Vagina (tissue), 2 donors: ENCODE results near the gene ZNF777.

Source experiments
- POLR2A ChIP-seq, 2 donors: fragments of 450-650 bp; IDR thresholded peaks; one replicate each; pipeline ENCODE4 v1.6.1; 2017; ENCODE audit warnings: antibody characterized with exemption in 2 of 2, mild to moderate bottlenecking in 2 of 2, moderate library complexity in 2 of 2
- POLR2AphosphoS5 ChIP-seq, 2 donors: sonication (generic); formaldehyde crosslinking; IDR thresholded peaks; one replicate each; pipeline ENCODE4 v1.9.0; 2017; ENCODE audit warnings: antibody characterized with exemption in 2 of 2, mild to moderate bottlenecking in 2 of 2, low read depth in 1 of 2; ENCODE audit not compliant: insufficient read depth in 1 of 2
- TF ChIP-seq, protein P1 (sequence below), 3 experiments: fragments of 450-650 bp in 2 of 3; fragments of 200-600 bp in 1 of 3; sonication (generic) in 1 of 3; IDR thresholded peaks; one replicate each; pipeline ENCODE4 v1.5.1; 2017 to 2019; ENCODE audit warnings: antibody characterized with exemption in 3 of 3, mild to moderate bottlenecking in 2 of 3, moderate library complexity in 2 of 3

DNA sequence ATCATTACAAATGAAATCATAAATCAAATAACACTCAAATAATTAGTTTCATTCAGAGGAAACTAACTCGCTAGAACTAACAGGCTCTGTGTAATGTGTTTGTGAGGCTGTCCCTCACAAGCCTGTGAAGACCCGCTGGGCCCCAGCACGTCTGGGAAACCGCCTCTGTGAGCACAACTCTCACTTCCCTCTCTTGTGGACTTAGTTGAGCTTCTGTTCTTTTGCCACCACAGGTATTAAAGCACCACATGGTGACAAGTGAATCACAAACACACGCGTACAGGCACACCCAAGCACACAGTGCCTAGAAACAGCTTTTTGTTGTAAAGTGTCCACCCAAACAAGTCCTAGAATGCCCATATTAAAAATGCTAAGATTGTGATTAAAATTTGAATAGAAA, 51.0 kb downstream of the ZNF777 start:
- TF ChIP-seq, protein P1, sequence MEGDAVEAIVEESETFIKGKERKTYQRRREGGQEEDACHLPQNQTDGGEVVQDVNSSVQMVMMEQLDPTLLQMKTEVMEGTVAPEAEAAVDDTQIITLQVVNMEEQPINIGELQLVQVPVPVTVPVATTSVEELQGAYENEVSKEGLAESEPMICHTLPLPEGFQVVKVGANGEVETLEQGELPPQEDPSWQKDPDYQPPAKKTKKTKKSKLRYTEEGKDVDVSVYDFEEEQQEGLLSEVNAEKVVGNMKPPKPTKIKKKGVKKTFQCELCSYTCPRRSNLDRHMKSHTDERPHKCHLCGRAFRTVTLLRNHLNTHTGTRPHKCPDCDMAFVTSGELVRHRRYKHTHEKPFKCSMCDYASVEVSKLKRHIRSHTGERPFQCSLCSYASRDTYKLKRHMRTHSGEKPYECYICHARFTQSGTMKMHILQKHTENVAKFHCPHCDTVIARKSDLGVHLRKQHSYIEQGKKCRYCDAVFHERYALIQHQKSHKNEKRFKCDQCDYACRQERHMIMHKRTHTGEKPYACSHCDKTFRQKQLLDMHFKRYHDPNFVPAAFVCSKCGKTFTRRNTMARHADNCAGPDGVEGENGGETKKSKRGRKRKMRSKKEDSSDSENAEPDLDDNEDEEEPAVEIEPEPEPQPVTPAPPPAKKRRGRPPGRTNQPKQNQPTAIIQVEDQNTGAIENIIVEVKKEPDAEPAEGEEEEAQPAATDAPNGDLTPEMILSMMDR (IDR thresholded peaks at IDR 0.05), result no peak
- TF ChIP-seq POLR2A (IDR thresholded peaks at IDR 0.05) (no peak), POLR2AphosphoS5 (IDR thresholded peaks at IDR 0.05; ENCODE audit: insufficient read depth in 1 of 2, low read depth in 1 of 2) (no peak)
